Endodermal cell (in vitro differentiated cells): Measurements from ENCODE around the gene PGRMC1. TPM values are rescaled to one million over a fixed set of nuclear protein-coding genes. Genes with fewer than 3 reads are reported as not detected.

ENCODE experiments used
- DNase-seq: peaks from one replicate; pipeline ENCODE4 v3.0.0-alpha.2; 2017
- H3K27ac ChIP-seq: 2 replicates; pipeline ENCODE4 v1.5.1; 2013; ENCODE audit warnings: mild to moderate bottlenecking, low read depth, low read length, moderate library complexity
- H3K27me3 ChIP-seq: 2 replicates; pipeline ENCODE4 v1.6.1; 2013; ENCODE audit warnings: mild to moderate bottlenecking, low read length, moderate library complexity; ENCODE audit not compliant: insufficient read depth, control insufficient read depth, poor library complexity, severe bottlenecking
- H3K36me3 ChIP-seq: 2 replicates; pipeline ENCODE4 v1.7.0; 2013; ENCODE audit warnings: mild to moderate bottlenecking, low read length, moderate library complexity; ENCODE audit not compliant: control insufficient read depth, insufficient read depth
- H3K4me1 ChIP-seq: one replicate; pipeline ENCODE4 v1.7.0; 2013; ENCODE audit warnings: low read length; ENCODE audit not compliant: control insufficient read depth, insufficient read depth
- H3K4me3 ChIP-seq: 2 replicates; pipeline ENCODE4 v1.5.1; 2013; ENCODE audit warnings: mild to moderate bottlenecking, low read length, moderate library complexity
- H3K9ac ChIP-seq: 2 replicates; pipeline ENCODE4 v1.6.1; 2013; ENCODE audit warnings: mild to moderate bottlenecking, low read length, moderate library complexity; ENCODE audit not compliant: poor library complexity, severe bottlenecking; ENCODE audit errors: extremely low read depth
- H3K9me3 ChIP-seq: 2 replicates; pipeline ENCODE4 v1.6.1; 2013; ENCODE audit warnings: mild to moderate bottlenecking, low read length, moderate library complexity; ENCODE audit not compliant: control insufficient read depth
- H3K27ac Mint-ChIP-seq: 2 replicates; pipeline ENCODE4 v1.8.0; 2020; ENCODE audit warnings: mixed read lengths
- H3K27me3 Mint-ChIP-seq: 2 replicates; pipeline ENCODE4 v1.8.0; 2021; ENCODE audit warnings: mild to moderate bottlenecking, mixed read lengths; ENCODE audit not compliant: insufficient read depth
- H3K36me3 Mint-ChIP-seq: 2 replicates; pipeline ENCODE4 v1.8.0; 2020; ENCODE audit warnings: low read depth, mixed read lengths
- H3K4me1 Mint-ChIP-seq: 2 replicates; pipeline ENCODE4 v1.8.0; 2020; ENCODE audit warnings: mixed read lengths
- H3K4me3 Mint-ChIP-seq: 2 replicates; pipeline ENCODE4 v1.8.0; 2020; ENCODE audit warnings: mild to moderate bottlenecking, moderate library complexity, mixed read lengths
- H3K9me3 Mint-ChIP-seq: 2 replicates; pipeline ENCODE4 v1.8.0; 2020; ENCODE audit warnings: mild to moderate bottlenecking, mixed read lengths
- WGBS, 2 experiments: methylation state at CpG; one replicate each; pipeline versions ENCODE4 v1.1.5 to v1.1.7; 2013; ENCODE audit warnings: missing lambda C conversion rate in 2 of 2, mixed read lengths in 1 of 2; ENCODE audit not compliant: insufficient coverage in 1 of 2, insufficient read length in 1 of 2; 5-methylcytosine and 5-hydroxymethylcytosine counted together
- total RNA-seq, 2 donors: library from RNA; stranded (reverse); fragmentation: NEBNext Ultra II Directional in 1 of 2; extraction: Animal tissue kit (Norgen Biotek cat#: 25700) in 1 of 2; gene quantifications; 2 replicates in 1 of 2; 3 replicates in 1 of 2; pipeline ENCODE4 v1.2.1, GENCODE V29; 2021
- TF ChIP-seq, protein P1 (sequence below): fragments of 200-600 bp; sonication (generic); conservative IDR thresholded peaks from 2 replicates; pipeline ENCODE4 v1.5.0; 2021; ENCODE audit warnings: antibody characterized with exemption, mild to moderate bottlenecking

PGRMC1 gene
- total RNA-seq, 2 donors from 2014 or later = 108 to 115 TPM

DNA sequence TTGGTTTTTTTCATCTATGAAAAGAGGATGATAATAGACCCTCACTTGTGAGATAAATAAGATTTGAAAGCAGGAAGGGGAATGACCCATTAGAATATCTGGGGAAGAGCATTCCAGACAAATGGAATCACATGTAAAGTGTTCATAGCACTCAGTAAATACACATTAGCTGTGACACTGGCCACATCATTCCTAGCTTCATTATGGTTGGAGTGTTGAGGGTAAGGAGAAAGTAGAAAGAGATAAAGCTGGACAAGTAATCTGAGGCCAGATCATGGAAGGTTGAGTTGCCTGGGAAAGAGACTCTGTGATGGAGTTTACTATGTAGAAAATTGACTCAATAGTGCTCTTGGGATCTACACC is 6.9 kb upstream of the PGRMC1 start:
- Histone ChIP-seq H3K9ac (no peak overlapping the region), H3K9me3 (no peaks in the 10 kb centered on the region), H3K4me1 (no peaks in the 10 kb centered on the region), H3K27me3 (no peaks in the 10 kb centered on the region), H3K4me3 (no peak overlapping the region), H3K36me3 (no peaks in the 10 kb centered on the region), H3K27ac (no peak overlapping the region)
- Mint-ChIP-seq H3K27ac (no peak overlapping the region), H3K9me3 (peaks cover 45% of the 10 kb centered on the region), H3K4me1 (no peaks in the 10 kb centered on the region), H3K27me3 (peaks cover 2% of the 10 kb centered on the region), H3K36me3 (no peaks in the 10 kb centered on the region), H3K4me3 (no peak overlapping the region)
- TF ChIP-seq, protein P1, sequence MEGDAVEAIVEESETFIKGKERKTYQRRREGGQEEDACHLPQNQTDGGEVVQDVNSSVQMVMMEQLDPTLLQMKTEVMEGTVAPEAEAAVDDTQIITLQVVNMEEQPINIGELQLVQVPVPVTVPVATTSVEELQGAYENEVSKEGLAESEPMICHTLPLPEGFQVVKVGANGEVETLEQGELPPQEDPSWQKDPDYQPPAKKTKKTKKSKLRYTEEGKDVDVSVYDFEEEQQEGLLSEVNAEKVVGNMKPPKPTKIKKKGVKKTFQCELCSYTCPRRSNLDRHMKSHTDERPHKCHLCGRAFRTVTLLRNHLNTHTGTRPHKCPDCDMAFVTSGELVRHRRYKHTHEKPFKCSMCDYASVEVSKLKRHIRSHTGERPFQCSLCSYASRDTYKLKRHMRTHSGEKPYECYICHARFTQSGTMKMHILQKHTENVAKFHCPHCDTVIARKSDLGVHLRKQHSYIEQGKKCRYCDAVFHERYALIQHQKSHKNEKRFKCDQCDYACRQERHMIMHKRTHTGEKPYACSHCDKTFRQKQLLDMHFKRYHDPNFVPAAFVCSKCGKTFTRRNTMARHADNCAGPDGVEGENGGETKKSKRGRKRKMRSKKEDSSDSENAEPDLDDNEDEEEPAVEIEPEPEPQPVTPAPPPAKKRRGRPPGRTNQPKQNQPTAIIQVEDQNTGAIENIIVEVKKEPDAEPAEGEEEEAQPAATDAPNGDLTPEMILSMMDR = no peak
- DNase-seq = no peak

- 84% methylated on average over 2 of the region's 2 CpGs; no CpG with 5 or more reads in 1 of the 2 experiments for WGBS, 2 experiments
These were observed 5.2 kb upstream of the PGRMC1 start for GRCh38 chrX:119230850-119231249.

GRCh38 chrX:119231936-119232445 is 4.1 kb upstream of the PGRMC1 start:
- Mint-ChIP-seq H3K36me3 (no peaks in the 10 kb centered on the region), H3K4me3 (no peak overlapping the region), H3K27me3 (no peaks in the 10 kb centered on the region), H3K4me1 (peaks cover 10% of the 10 kb centered on the region), H3K27ac (no peak overlapping the region), H3K9me3 (peaks cover 43% of the 10 kb centered on the region)
- Histone ChIP-seq H3K9ac (no peak overlapping the region), H3K27ac (no peak overlapping the region), H3K9me3 (no peaks in the 10 kb centered on the region), H3K4me1 (no peaks in the 10 kb centered on the region), H3K4me3 (no peak overlapping the region), H3K36me3 (no peaks in the 10 kb centered on the region), H3K27me3 (no peaks in the 10 kb centered on the region)
- TF ChIP-seq, protein P1 = no peak
- 93% methylated on average over 1 of the region's 1 CpG; no CpG with 5 or more reads in 1 of the 2 experiments for WGBS, 2 experiments
- DNase-seq = no peak

More at GRCh38 chrX:119230850-119231249, 5.2 kb upstream of the PGRMC1 start:
- H3K27ac ChIP-seq = no peak overlapping the region
- no peaks in the 10 kb centered on the region for H3K9me3 ChIP-seq
- Mint-ChIP-seq H3K9me3 (peaks cover 49% of the 10 kb centered on the region), H3K27me3 (peaks cover 1% of the 10 kb centered on the region), H3K36me3 (no peaks in the 10 kb centered on the region), H3K4me1 (peaks cover 10% of the 10 kb centered on the region), H3K27ac (no peak overlapping the region), H3K4me3 (no peak overlapping the region)
- H3K36me3 ChIP-seq = no peaks in the 10 kb centered on the region
- H3K4me3 ChIP-seq = no peak overlapping the region
- no peak overlapping the region for H3K9ac ChIP-seq
- DNase-seq = no peak
- TF ChIP-seq, protein P1 = no peak
- H3K4me1 ChIP-seq = no peaks in the 10 kb centered on the region
- no peaks in the 10 kb centered on the region for H3K27me3 ChIP-seq
